ENCODE results near the gene PRAMEF13. TPM values are rescaled to one million over a fixed set of nuclear protein-coding genes. Genes with fewer than 3 reads are reported as not detected.
"Not testable (repeated sequence)": the region's sequence is repeated elsewhere in the genome, so short reads cannot be mapped to it uniquely, and the experiment has no call there.

Gene PRAMEF13
- polyA plus RNA-seq, 1 donor (not counting 4 experiments of a cell fraction or from before 2014, with no cell fraction given): not detected

DNA sequence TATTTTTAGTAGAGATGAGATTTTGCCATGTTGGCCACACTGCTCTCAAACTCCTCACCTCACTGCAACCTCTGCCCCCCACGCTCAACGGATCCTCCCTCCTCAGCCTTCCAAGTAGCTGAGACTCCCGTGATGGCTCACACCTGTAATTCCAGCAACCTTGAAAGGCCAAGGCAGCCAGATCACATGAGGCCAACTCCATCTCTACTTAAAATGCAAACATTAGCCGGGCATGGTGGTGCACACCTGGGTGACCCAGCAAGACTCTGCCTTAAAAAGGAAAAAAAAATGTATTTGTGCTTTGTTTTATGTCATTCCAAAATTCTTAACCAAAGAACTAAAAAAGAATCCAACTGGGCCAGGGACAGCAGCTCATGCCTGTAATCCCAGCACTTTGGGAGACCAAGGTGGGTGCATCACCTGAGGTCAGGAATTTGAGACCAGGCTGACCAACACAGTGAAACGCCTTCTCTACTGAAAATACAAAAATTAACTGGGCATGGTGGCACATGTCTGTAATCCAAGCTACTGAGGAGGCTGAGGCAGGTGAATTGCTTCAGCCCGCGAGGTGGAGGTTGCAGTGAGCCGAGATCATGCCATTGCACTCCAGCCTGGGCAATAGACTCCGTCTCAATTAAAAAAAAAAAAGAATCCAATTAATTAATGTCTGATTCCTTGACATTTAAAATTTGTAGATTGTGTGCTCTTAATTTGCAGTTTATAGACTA, 42.5 kb upstream of the PRAMEF13 start:
- H3K4me3 ChIP-seq (ENCODE audit: control insufficient read depth in 2 of 3, extremely low read depth in 1 of 3, insufficient read depth in 2 of 3, low read depth in 1 of 3, low read length in 3 of 3); H3K9me1 ChIP-seq (ENCODE audit: control insufficient read depth, extremely low read depth, insufficient read depth, low read length); H3K27me3 ChIP-seq (ENCODE audit: control insufficient read depth, extremely low read depth, insufficient read depth, low read length); FAIRE-seq; H3K9me3 ChIP-seq (ENCODE audit: control insufficient read depth, low read depth, low read length); H3K79me2 ChIP-seq (ENCODE audit: control insufficient read depth, insufficient read depth, low read length); H3K4me2 ChIP-seq (ENCODE audit: control insufficient read depth, extremely low read depth, insufficient read depth, low read depth, low read length); H3K27ac ChIP-seq (ENCODE audit: control insufficient read depth, insufficient read depth, low read length); H3K36me3 ChIP-seq (ENCODE audit: control insufficient read depth in 2 of 2, extremely low read depth in 1 of 2, insufficient read depth in 2 of 2, low read length in 2 of 2); H3K9ac ChIP-seq (ENCODE audit: control insufficient read depth, extremely low read depth, insufficient read depth, low read length); H2AFZ ChIP-seq (ENCODE audit: control insufficient read depth, low read length); DNase-seq (ENCODE audit: low read depth, low spot score); H4K20me1 ChIP-seq (ENCODE audit: control insufficient read depth, extremely low read depth, insufficient read depth, low read length); dilution Hi-C loops (cut with MboI; ENCODE audit: extremely low pct_ligation_motif_present, low sequenced_read_pairs); H3K4me1 ChIP-seq (ENCODE audit: control insufficient read depth, extremely low read depth, insufficient read depth, low read length): not testable (repeated sequence)

GRCh38 chr1:13239633-13240032, 38.4 kb upstream of the PRAMEF13 start:
- FAIRE-seq; H3K79me2 ChIP-seq (ENCODE audit: control insufficient read depth, insufficient read depth, low read length); H2AFZ ChIP-seq (ENCODE audit: control insufficient read depth, low read length); H3K27me3 ChIP-seq (ENCODE audit: control insufficient read depth, extremely low read depth, insufficient read depth, low read length); H3K36me3 ChIP-seq (ENCODE audit: control insufficient read depth in 2 of 2, extremely low read depth in 1 of 2, insufficient read depth in 2 of 2, low read length in 2 of 2); H4K20me1 ChIP-seq (ENCODE audit: control insufficient read depth, extremely low read depth, insufficient read depth, low read length); dilution Hi-C loops (cut with MboI; ENCODE audit: extremely low pct_ligation_motif_present, low sequenced_read_pairs); H3K27ac ChIP-seq (ENCODE audit: control insufficient read depth, insufficient read depth, low read length); DNase-seq (ENCODE audit: low read depth, low spot score); H3K9ac ChIP-seq (ENCODE audit: control insufficient read depth, extremely low read depth, insufficient read depth, low read length); H3K4me3 ChIP-seq (ENCODE audit: control insufficient read depth in 2 of 3, extremely low read depth in 1 of 3, insufficient read depth in 2 of 3, low read depth in 1 of 3, low read length in 3 of 3); H3K9me1 ChIP-seq (ENCODE audit: control insufficient read depth, extremely low read depth, insufficient read depth, low read length); H3K9me3 ChIP-seq (ENCODE audit: control insufficient read depth, low read depth, low read length); H3K4me1 ChIP-seq (ENCODE audit: control insufficient read depth, extremely low read depth, insufficient read depth, low read length); H3K4me2 ChIP-seq (ENCODE audit: control insufficient read depth, extremely low read depth, insufficient read depth, low read depth, low read length): not testable (repeated sequence)

- DNase-seq (ENCODE audit: low read depth, low spot score); FAIRE-seq; H3K4me1 ChIP-seq (ENCODE audit: control insufficient read depth, extremely low read depth, insufficient read depth, low read length); H4K20me1 ChIP-seq (ENCODE audit: control insufficient read depth, extremely low read depth, insufficient read depth, low read length); H3K9me1 ChIP-seq (ENCODE audit: control insufficient read depth, extremely low read depth, insufficient read depth, low read length); H3K79me2 ChIP-seq (ENCODE audit: control insufficient read depth, insufficient read depth, low read length); H3K27me3 ChIP-seq (ENCODE audit: control insufficient read depth, extremely low read depth, insufficient read depth, low read length); H3K36me3 ChIP-seq (ENCODE audit: control insufficient read depth in 2 of 2, extremely low read depth in 1 of 2, insufficient read depth in 2 of 2, low read length in 2 of 2); H3K9me3 ChIP-seq (ENCODE audit: control insufficient read depth, low read depth, low read length); H3K27ac ChIP-seq (ENCODE audit: control insufficient read depth, insufficient read depth, low read length); H3K4me2 ChIP-seq (ENCODE audit: control insufficient read depth, extremely low read depth, insufficient read depth, low read depth, low read length); H2AFZ ChIP-seq (ENCODE audit: control insufficient read depth, low read length); H3K9ac ChIP-seq (ENCODE audit: control insufficient read depth, extremely low read depth, insufficient read depth, low read length); H3K4me3 ChIP-seq (ENCODE audit: control insufficient read depth in 2 of 3, extremely low read depth in 1 of 3, insufficient read depth in 2 of 3, low read depth in 1 of 3, low read length in 3 of 3); dilution Hi-C loops (cut with MboI; ENCODE audit: extremely low pct_ligation_motif_present, low sequenced_read_pairs): not testable (repeated sequence)
Observed at GRCh38 chr1:13237572-13237971, 36.4 kb upstream of the PRAMEF13 start.

DNA sequence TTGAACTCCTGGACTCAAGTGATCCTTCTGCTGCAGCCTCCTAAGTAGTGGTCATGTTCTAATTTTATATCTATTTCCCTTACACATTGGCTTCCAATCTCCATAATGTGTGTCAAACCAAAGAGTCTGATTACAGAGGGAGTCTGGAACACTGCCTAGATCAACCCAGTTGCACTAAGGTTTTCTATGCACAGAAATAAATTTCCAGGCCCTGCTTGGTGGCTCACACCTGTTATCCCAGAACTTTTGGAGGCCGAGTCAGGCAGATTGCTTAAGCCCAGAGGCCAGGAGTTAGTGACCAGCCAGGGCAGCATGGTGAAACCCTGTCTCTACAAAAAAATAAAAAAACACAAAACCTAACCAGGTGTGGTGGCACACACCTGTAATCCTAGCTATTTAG, 32.8 kb upstream of the PRAMEF13 start:
- H3K4me2 ChIP-seq (ENCODE audit: control insufficient read depth, extremely low read depth, insufficient read depth, low read depth, low read length); H3K4me1 ChIP-seq (ENCODE audit: control insufficient read depth, extremely low read depth, insufficient read depth, low read length); H3K27me3 ChIP-seq (ENCODE audit: control insufficient read depth, extremely low read depth, insufficient read depth, low read length); H3K9me1 ChIP-seq (ENCODE audit: control insufficient read depth, extremely low read depth, insufficient read depth, low read length); H3K36me3 ChIP-seq (ENCODE audit: control insufficient read depth in 2 of 2, extremely low read depth in 1 of 2, insufficient read depth in 2 of 2, low read length in 2 of 2); H2AFZ ChIP-seq (ENCODE audit: control insufficient read depth, low read length); H3K79me2 ChIP-seq (ENCODE audit: control insufficient read depth, insufficient read depth, low read length); dilution Hi-C loops (cut with MboI; ENCODE audit: extremely low pct_ligation_motif_present, low sequenced_read_pairs); H4K20me1 ChIP-seq (ENCODE audit: control insufficient read depth, extremely low read depth, insufficient read depth, low read length); FAIRE-seq; H3K4me3 ChIP-seq (ENCODE audit: control insufficient read depth in 2 of 3, extremely low read depth in 1 of 3, insufficient read depth in 2 of 3, low read depth in 1 of 3, low read length in 3 of 3); DNase-seq (ENCODE audit: low read depth, low spot score); H3K27ac ChIP-seq (ENCODE audit: control insufficient read depth, insufficient read depth, low read length); H3K9ac ChIP-seq (ENCODE audit: control insufficient read depth, extremely low read depth, insufficient read depth, low read length); H3K9me3 ChIP-seq (ENCODE audit: control insufficient read depth, low read depth, low read length): not testable (repeated sequence)

- H3K27ac ChIP-seq (ENCODE audit: control insufficient read depth, insufficient read depth, low read length); H3K4me1 ChIP-seq (ENCODE audit: control insufficient read depth, extremely low read depth, insufficient read depth, low read length); H3K79me2 ChIP-seq (ENCODE audit: control insufficient read depth, insufficient read depth, low read length); H3K9me3 ChIP-seq (ENCODE audit: control insufficient read depth, low read depth, low read length); DNase-seq (ENCODE audit: low read depth, low spot score); H3K4me2 ChIP-seq (ENCODE audit: control insufficient read depth, extremely low read depth, insufficient read depth, low read depth, low read length); H3K4me3 ChIP-seq (ENCODE audit: control insufficient read depth in 2 of 3, extremely low read depth in 1 of 3, insufficient read depth in 2 of 3, low read depth in 1 of 3, low read length in 3 of 3); H3K27me3 ChIP-seq (ENCODE audit: control insufficient read depth, extremely low read depth, insufficient read depth, low read length); H3K9ac ChIP-seq (ENCODE audit: control insufficient read depth, extremely low read depth, insufficient read depth, low read length); H3K9me1 ChIP-seq (ENCODE audit: control insufficient read depth, extremely low read depth, insufficient read depth, low read length); H3K36me3 ChIP-seq (ENCODE audit: control insufficient read depth in 2 of 2, extremely low read depth in 1 of 2, insufficient read depth in 2 of 2, low read length in 2 of 2); H4K20me1 ChIP-seq (ENCODE audit: control insufficient read depth, extremely low read depth, insufficient read depth, low read length); FAIRE-seq; H2AFZ ChIP-seq (ENCODE audit: control insufficient read depth, low read length); dilution Hi-C loops (cut with MboI; ENCODE audit: extremely low pct_ligation_motif_present, low sequenced_read_pairs): not testable (repeated sequence)
Observed at GRCh38 chr1:13232056-13232455, 30.8 kb upstream of the PRAMEF13 start.

Measured in keratinocyte (primary cell).